SK-N-SH treated with all-trans-retinoic acid at 6 μM for 48 hours (cell line): ENCODE results near the gene GPC5.

Experiments used
- ARNTL ChIP-seq: fragments of 450-650 bp; formaldehyde crosslinking; IDR thresholded peaks from 2 replicates; pipeline ENCODE4 v1.5.0; 2020; ENCODE audit warnings: low read depth, mild to moderate bottlenecking, moderate library complexity, borderline replicate concordance
- CREB5 ChIP-seq: fragments of 250-450 bp; sonication (Bioruptor Pico); IDR thresholded peaks from 2 replicates; pipeline ENCODE4 v1.5.1; 2020; ENCODE audit warnings: low read depth, mild to moderate bottlenecking, moderate library complexity
- TOX ChIP-seq: fragments of 250-450 bp; sonication (Bioruptor Pico); IDR thresholded peaks from 2 replicates; pipeline ENCODE4 v1.8.0; 2021; ENCODE audit warnings: mild to moderate bottlenecking, moderate library complexity, borderline replicate concordance
- ZFP30 ChIP-seq: fragments of 450-650 bp; formaldehyde crosslinking; IDR thresholded peaks from 2 replicates; pipeline ENCODE4 v1.5.0; 2022; ENCODE audit warnings: mild to moderate bottlenecking, moderate library complexity

DNA sequence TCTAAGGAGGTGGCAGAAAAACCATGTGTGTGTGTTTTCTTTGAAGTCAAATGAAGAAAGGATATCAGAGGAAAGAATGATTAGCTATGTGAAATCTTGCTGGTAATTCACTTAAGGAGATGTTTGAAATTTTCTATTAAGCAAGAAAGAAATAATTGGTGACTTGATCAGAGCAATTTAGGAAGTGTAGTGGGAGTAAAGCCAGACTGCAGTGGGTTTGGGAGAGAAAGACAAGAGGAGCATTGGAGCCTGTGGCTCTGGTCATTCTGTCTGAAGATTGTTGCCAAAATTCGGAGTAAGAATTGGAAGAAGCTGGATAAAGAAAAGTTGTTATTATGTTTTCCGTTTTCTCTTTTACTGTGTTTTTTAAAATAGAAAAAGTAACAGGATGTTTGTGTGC is 640.5 kb downstream of the GPC5 start:
- TF ChIP-seq CREB5 (CRISPR knock-in tag) (no peak), ZFP30 (CRISPR knock-in tag) (no peak), TOX (CRISPR knock-in tag) (no peak), ARNTL (CRISPR knock-in tag) (no peak)
